Activated naive CD8-positive, alpha-beta T cell treated with anti-CD3 and anti-CD28 coated beads, Interleukin-2, amount 10 ng/mL, durations not matched to agents 7 days and 5 days (primary cell): ENCODE measurements around the gene MST1. TPM values are rescaled to one million over a fixed set of nuclear protein-coding genes. Genes with fewer than 3 reads are reported as not detected.
A peak's percentile ranks its signal among the peaks of the same experiment; 100 is the strongest.
"Not testable (repeated sequence)": the region's sequence is repeated elsewhere in the genome, so short reads cannot be mapped to it uniquely, and the experiment has no call there.

Source experiments
- ATAC-seq: fragments of 150-1000 bp; cut with Tn5 transposase; one replicate; pipeline ENCODE4 v1.10.0; 2021; ENCODE audit warnings: low read depth, moderate library complexity
- POLR2A ChIA-PET: fragments of 350-600 bp; sonication (Branson Sonifier 250); formaldehyde crosslinking; loops from one replicate; lab custom pipeline; 2021; ENCODE audit warnings: antibody characterized with exemption; lab: Charles Lee
- DNase-seq: peaks from one replicate; pipeline ENCODE4 v3.0.0; 2021
- H3K27ac Mint-ChIP-seq: one replicate; pipeline ENCODE4 v1.8.0; 2022; ENCODE audit warnings: mild to moderate bottlenecking, mixed read lengths
- H3K27me3 Mint-ChIP-seq: one replicate; pipeline ENCODE4 v1.8.0; 2022; ENCODE audit warnings: mild to moderate bottlenecking, moderate library complexity, mixed read lengths
- H3K36me3 Mint-ChIP-seq: one replicate; pipeline ENCODE4 v1.8.0; 2021; ENCODE audit warnings: mild to moderate bottlenecking, mixed read lengths
- H3K4me1 Mint-ChIP-seq: one replicate; pipeline ENCODE4 v1.8.0; 2021; ENCODE audit warnings: mixed read lengths
- H3K4me3 Mint-ChIP-seq: one replicate; pipeline ENCODE4 v1.8.0; 2022; ENCODE audit warnings: mild to moderate bottlenecking, moderate library complexity, mixed read lengths
- H3K9me3 Mint-ChIP-seq: one replicate; pipeline ENCODE4 v1.8.0; 2021; ENCODE audit warnings: mixed read lengths
- total RNA-seq, 2 experiments: library from RNA; stranded (reverse); gene quantifications; one replicate each; pipeline ENCODE4 v1.2.3, GENCODE V29; 2021

MST1 gene
- total RNA-seq, 2 experiments from 2014 or later, result 10.3 to 11.0 TPM

GRCh38 chr3:49703443-49703927 lies 14.2 kb upstream of the MST1 start:
- POLR2A ChIA-PET, result interaction anchor here (1.0 to 1.4 kb wide), 3 partner anchors 19 to 141 kb away, joined by 3 to 5 read pairs (median 3); partner anchors contain the start of gene INKA1
- ATAC-seq (peak; percentile 97), DNase-seq (peak; percentile 70)
- H3K4me3 Mint-ChIP-seq, result no peak overlapping the region
- peaks cover 5% of the 10 kb centered on the region for H3K4me1 Mint-ChIP-seq
- H3K27me3 Mint-ChIP-seq, result no peaks in the 10 kb centered on the region
- H3K36me3 Mint-ChIP-seq, result no peaks in the 10 kb centered on the region
- peak overlapping the region; percentile 61 for H3K27ac Mint-ChIP-seq
- no peaks in the 10 kb centered on the region for H3K9me3 Mint-ChIP-seq

- H3K9me3 Mint-ChIP-seq, result no peaks in the 10 kb centered on the region
- H3K36me3 Mint-ChIP-seq, result no peaks in the 10 kb centered on the region
- no peak overlapping the region for H3K4me3 Mint-ChIP-seq
- POLR2A ChIA-PET, result interaction anchor here (1.0 to 1.4 kb wide), 2 partner anchors 20 to 101 kb away, joined by 3 to 5 read pairs; partner anchors contain the start of gene INKA1
- ATAC-seq (no peak), DNase-seq (no peak)
- H3K27me3 Mint-ChIP-seq, result no peaks in the 10 kb centered on the region
- H3K27ac Mint-ChIP-seq, result no peak overlapping the region
- peaks cover 3% of the 10 kb centered on the region for H3K4me1 Mint-ChIP-seq
Observed at GRCh38 chr3:49702672-49703071, 13.4 kb upstream of the MST1 start.

- ATAC-seq, result no peak
- POLR2A ChIA-PET, result interaction anchor here (0.6 to 1.4 kb wide), 2 partner anchors 23 to 124 kb away, joined by 4 read pairs; partner anchors contain the start of gene GMPPB
- Mint-ChIP-seq H3K27me3 (no peaks in the 10 kb centered on the region), H3K36me3 (no peaks in the 10 kb centered on the region), H3K4me3 (no peak overlapping the region), H3K27ac (no peak overlapping the region), H3K4me1 (peaks cover 2% of the 10 kb centered on the region), H3K9me3 (no peaks in the 10 kb centered on the region)
- no peak for DNase-seq
Observed at GRCh38 chr3:49701388-49702077, 12.3 kb upstream of the MST1 start.

GRCh38 chr3:49700453-49701128 lies 11.3 kb upstream of the MST1 start:
- DNase-seq, result no peak
- POLR2A ChIA-PET, result interaction anchor here (1.1 kb wide), 1 partner anchor 12 kb away, joined by 3 read pairs; no protein-coding TSS in a partner anchor

GRCh38 chr3:49700014-49700413 lies 10.7 kb upstream of the MST1 start:
- no peaks in the 10 kb centered on the region for H3K27me3 Mint-ChIP-seq
- no peaks in the 10 kb centered on the region for H3K9me3 Mint-ChIP-seq
- no peak overlapping the region for H3K4me3 Mint-ChIP-seq
- peaks cover 2% of the 10 kb centered on the region for H3K4me1 Mint-ChIP-seq
- no peak for DNase-seq
- no peak overlapping the region for H3K27ac Mint-ChIP-seq
- POLR2A ChIA-PET, result interaction anchor here (1.1 kb wide), 1 partner anchor 13 kb away, joined by 3 read pairs; no protein-coding TSS in a partner anchor
- no peak for ATAC-seq
- no peaks in the 10 kb centered on the region for H3K36me3 Mint-ChIP-seq

More at GRCh38 chr3:49700453-49701128, 11.3 kb upstream of the MST1 start:
- Mint-ChIP-seq H3K4me3 (no peak overlapping the region), H3K9me3 (no peaks in the 10 kb centered on the region), H3K4me1 (peaks cover 2% of the 10 kb centered on the region), H3K27ac (no peak overlapping the region), H3K36me3 (no peaks in the 10 kb centered on the region), H3K27me3 (no peaks in the 10 kb centered on the region)
- ATAC-seq, result no peak

DNA sequence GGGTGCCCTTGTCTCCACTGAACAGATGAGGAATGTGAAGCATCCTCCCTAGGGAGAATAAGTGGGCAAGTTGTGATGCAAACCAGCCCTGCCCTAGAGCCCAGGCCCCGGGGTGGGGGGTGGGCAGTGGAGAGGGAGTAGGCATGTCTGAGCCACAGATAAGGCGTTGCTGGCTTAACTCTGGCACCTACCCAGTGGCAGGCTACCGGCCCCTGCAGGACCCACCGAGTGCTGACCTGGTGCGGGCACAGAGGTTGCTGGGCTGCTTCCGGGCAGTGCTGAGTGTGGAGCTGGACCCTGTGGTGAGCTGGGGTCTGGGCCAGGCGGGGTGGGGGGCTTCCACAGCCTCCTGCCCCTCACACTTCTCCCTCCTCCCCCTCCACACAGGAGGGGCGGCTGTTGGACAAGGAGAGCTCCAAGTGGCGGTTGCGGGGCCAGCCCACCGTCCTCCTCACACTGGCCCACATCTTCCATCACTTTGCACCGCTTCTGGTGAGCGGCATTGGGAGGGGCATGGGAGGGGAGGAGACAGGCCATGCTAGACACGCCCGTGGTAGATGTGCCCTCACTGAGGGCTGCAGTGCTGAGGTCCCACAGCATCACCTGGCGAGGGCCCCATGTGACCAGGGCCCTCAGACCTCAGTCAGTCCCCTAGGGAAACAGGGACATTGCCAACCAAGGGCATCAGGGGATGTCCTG lies 10.2 kb upstream of the MST1 start:
- Mint-ChIP-seq H3K4me3 (no peak overlapping the region), H3K36me3 (no peaks in the 10 kb centered on the region), H3K27me3 (no peaks in the 10 kb centered on the region), H3K4me1 (peaks cover 2% of the 10 kb centered on the region), H3K27ac (no peak overlapping the region), H3K9me3 (no peaks in the 10 kb centered on the region)
- ATAC-seq (no peak), DNase-seq (no peak)
- POLR2A ChIA-PET, result no interaction called here

GRCh38 chr3:49695350-49696015 lies 6.2 kb upstream of the MST1 start:
- H3K27ac Mint-ChIP-seq, H3K4me3 Mint-ChIP-seq, H3K36me3 Mint-ChIP-seq, H3K27me3 Mint-ChIP-seq, ATAC-seq, H3K4me1 Mint-ChIP-seq, POLR2A ChIA-PET, DNase-seq, H3K9me3 Mint-ChIP-seq: not testable (repeated sequence)

DNA sequence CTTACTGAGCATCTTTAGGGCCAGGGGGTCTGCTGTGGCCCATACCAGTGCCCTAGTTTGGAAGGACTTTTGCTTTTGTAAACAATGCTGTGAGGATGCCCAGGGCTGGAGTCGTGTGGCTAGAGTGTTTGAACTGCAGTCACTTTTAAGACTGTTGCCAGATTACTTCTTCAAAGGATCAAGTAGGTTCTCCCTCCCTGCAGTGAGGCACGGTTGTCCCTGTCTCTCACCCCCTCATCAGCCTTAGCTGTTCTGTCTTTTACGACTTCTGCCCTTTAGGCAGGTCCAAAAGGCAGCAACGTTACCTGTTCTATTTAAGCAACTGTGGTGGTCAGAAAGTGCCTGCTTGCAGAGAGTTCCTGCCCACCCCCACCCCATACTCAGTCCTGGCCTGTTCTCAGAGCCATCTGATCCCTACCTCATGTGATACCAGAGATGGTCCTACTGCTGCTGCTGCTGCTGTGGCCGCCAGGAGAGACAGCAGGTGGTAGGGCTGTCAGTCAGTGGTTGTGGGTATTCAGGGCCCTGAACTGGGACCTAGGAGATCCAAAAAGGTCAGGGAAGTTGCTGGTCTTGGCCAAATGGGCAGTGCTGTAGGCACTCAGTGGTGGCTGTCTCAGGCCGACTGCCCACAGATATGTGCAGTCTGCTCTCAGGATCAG lies 5.3 kb upstream of the MST1 start:
- H3K27ac Mint-ChIP-seq, H3K36me3 Mint-ChIP-seq, ATAC-seq, H3K9me3 Mint-ChIP-seq, H3K4me3 Mint-ChIP-seq, H3K27me3 Mint-ChIP-seq, DNase-seq, POLR2A ChIA-PET: not testable (repeated sequence)
- peaks cover 11% of the 10 kb centered on the region for H3K4me1 Mint-ChIP-seq

DNA sequence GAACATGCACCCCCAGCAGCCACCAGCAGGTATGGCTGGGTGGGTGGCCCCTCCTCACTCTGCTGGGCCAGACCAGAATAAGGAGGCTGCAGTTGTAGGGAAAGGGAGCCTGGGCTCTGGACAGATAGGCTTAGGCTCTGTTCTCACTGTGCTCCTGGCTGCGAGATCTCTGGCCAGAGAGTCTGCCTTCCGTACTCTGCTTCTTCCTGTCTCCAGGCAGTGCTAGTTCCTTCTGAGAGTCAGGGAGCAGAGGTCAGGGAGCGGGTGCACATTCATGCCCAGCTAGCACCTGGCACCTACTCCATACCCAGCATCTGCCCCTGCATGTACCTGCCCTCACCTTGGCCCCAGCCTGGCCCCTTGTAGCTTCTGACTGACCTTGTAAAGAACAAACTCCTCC lies 2.2 kb upstream of the MST1 start:
- POLR2A ChIA-PET, result not testable (repeated sequence)

DNA sequence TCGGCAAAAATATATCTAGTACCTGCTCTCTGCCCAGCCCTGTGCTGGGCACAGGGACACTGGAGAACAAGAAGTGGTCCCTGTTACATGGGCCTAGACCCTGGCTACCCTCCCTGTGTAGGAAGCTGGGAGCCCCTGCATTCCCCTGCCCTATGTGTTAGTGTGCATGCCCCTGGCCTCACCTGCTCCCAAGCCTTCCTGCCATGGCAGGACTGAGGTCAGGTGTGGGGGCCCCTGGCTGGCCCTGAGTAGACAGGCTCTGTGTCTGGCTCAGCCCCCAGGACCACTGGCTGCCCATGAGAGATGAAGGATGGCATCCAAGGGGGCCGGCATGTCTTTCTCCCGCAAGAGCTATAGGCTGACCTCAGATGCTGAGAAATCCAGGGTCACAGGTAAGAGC lies 1.6 kb upstream of the MST1 start:
- DNase-seq, H3K27ac Mint-ChIP-seq, H3K36me3 Mint-ChIP-seq, ATAC-seq, H3K9me3 Mint-ChIP-seq, H3K27me3 Mint-ChIP-seq, POLR2A ChIA-PET: not testable (repeated sequence)
- Mint-ChIP-seq H3K4me3 (peak overlapping the region; percentile 95), H3K4me1 (peaks cover 16% of the 10 kb centered on the region)

More for the DNA sequence above, 2.2 kb upstream of the MST1 start:
- not testable (repeated sequence) for H3K36me3 Mint-ChIP-seq, H3K4me3 Mint-ChIP-seq, ATAC-seq, DNase-seq, H3K9me3 Mint-ChIP-seq, H3K27me3 Mint-ChIP-seq, H3K27ac Mint-ChIP-seq
- peaks cover 16% of the 10 kb centered on the region for H3K4me1 Mint-ChIP-seq

DNA sequence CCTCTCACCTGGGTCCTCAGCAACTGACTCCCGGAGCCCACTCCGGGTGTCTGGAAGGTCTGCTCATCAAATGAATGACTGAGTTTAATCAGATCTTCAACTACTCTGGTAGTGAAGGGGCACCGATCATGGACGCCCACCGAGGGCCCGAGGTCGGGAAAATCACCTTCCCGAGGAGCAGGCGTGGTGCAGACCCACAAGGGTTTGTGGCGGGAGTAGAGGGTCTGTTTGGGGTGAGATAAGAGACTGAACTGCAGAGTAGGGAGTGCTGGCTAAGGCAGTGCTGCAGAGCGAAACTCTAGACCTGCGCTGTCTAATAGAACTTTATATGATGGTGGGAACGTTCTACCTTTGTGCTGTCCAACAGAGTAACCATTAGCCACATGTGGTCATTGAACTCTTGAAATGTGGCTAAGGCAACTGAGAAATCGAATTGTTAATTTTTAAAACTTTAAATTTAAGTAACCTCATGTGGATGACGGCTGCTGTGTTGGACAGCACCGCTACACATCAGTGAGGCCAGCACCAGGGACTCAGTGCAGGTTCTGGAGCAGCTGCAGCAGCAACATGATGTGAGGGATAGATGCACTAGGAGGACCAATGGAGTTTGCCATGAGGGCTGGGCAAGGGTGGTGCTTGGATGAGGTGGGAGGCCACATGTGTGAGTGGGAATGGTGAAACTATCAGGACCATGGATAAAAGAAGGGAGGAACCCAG lies 792 bp upstream of the MST1 start:
- peak overlapping the region; percentile 95 for H3K4me3 Mint-ChIP-seq
- H3K27ac Mint-ChIP-seq, result peak overlapping the region; percentile 95
- H3K9me3 Mint-ChIP-seq, ATAC-seq, DNase-seq, H3K27me3 Mint-ChIP-seq, POLR2A ChIA-PET, H3K36me3 Mint-ChIP-seq: not testable (repeated sequence)
- peaks cover 16% of the 10 kb centered on the region for H3K4me1 Mint-ChIP-seq
